ENCODE measurements around the gene KCNH3. TPM values are rescaled to one million over a fixed set of nuclear protein-coding genes. Genes with fewer than 3 reads are reported as not detected.

Gene KCNH3
- total and polyA plus RNA-seq, 10 of the 15 experiments (the other 5 are each of a cell fraction or from before 2014, with no cell fraction given) = 0.03 to 0.45 (median 0.08) TPM; not detected in 5

DNA sequence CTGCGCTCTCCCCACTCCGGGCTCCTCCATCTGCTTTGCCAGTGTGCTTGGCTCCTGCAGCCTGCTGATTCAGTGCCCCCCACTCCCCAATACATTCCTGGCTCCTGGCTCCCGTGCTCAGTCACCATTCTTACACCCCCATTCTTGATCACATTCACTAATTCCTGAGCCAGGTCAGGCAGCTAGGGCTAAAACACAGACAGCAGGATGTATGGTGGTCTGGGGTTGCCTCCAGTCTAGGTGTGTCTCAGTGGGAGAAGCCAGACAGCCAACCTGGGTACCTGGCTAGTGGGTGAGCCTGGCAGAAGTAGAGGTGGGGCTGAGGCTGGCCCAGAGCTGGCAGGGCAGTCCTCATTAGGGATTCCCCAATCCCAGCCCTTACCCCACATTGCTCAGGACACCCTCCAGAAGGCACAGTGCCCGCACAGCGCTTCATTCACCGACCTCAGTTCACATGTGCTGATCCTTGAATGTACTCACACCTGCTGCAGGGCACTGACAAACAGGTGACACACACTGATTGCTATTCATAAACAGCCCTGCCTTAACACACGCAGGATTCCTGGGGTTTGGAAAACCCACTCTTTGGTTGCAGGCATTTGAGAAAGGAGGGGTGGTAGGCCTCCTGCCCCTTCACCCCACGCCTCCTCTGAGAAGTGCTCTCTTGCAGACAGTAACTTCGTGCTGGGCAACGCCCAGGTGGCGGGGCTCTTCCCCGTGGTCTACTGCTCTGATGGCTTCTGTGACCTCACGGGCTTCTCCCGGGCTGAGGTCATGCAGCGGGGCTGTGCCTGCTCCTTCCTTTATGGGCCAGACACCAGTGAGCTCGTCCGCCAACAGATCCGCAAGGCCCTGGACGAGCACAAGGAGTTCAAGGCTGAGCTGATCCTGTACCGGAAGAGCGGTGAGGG, 1.7 kb downstream of the KCNH3 start:
- intact Hi-C loops (cut with micrococcal nuclease; ENCODE audit: unreplicated experiment) (no loop called here), in situ Hi-C loops (cut with MboI) (no loop called here)
- Histone ChIP-seq H3K9me3 (replicated peaks; ENCODE audit: control insufficient read depth, insufficient read depth, low read length) (no peaks in the 10 kb centered on the region), H4K20me1 (ENCODE audit: control insufficient read depth, insufficient read depth) (no peaks in the 10 kb centered on the region; the same call in 1 of the 2 replicates), H3K27ac (ENCODE audit: control insufficient read depth, insufficient read depth) (no peak overlapping the region), H3K4me1 (ENCODE audit: control insufficient read depth, insufficient read depth, low read length) (peaks cover 14% of the 10 kb centered on the region), H3K4me2 (ENCODE audit: control insufficient read depth, insufficient read depth) (no peak overlapping the region), H3K27me3 (replicated peaks in 1 of 2; ENCODE audit: control insufficient read depth in 2 of 2, insufficient read depth in 2 of 2, low read length in 1 of 2) (peaks cover 13 to 24% of the 10 kb centered on the region in 2 experiments), H2AFZ (ENCODE audit: control insufficient read depth, low read depth, low read length) (no peak overlapping the region), H3K4me3 (no peak overlapping the region), H3K9ac (ENCODE audit: control insufficient read depth, insufficient read depth, low read length) (no peak overlapping the region), H3K79me2 (ENCODE audit: control insufficient read depth, insufficient read depth, low read length) (no peaks in the 10 kb centered on the region), H3K36me3 (ENCODE audit: control insufficient read depth in 2 of 2, insufficient read depth in 2 of 2, low read length in 1 of 2) (no peaks in the 10 kb centered on the region)
- RAD21 ChIA-PET (ENCODE audit: unreplicated experiment) = no interaction called here
- FAIRE-seq (no peak), DNase-seq (ENCODE audit: low read depth, low spot score) (no peak), ATAC-seq (no peak)
- CTCF ChIA-PET = interaction anchor here (1.4 kb wide), 1 partner anchor 41 kb away, joined by 3 read pairs; no protein-coding TSS in a partner anchor
- TF ChIP-seq BCLAF1 (IDR thresholded peaks at IDR 0.05) (no peak), REST (IDR thresholded peaks at IDR 0.05; ENCODE audit: low read depth, low read length) (no peak)
- TF ChIP-seq, protein P1, sequence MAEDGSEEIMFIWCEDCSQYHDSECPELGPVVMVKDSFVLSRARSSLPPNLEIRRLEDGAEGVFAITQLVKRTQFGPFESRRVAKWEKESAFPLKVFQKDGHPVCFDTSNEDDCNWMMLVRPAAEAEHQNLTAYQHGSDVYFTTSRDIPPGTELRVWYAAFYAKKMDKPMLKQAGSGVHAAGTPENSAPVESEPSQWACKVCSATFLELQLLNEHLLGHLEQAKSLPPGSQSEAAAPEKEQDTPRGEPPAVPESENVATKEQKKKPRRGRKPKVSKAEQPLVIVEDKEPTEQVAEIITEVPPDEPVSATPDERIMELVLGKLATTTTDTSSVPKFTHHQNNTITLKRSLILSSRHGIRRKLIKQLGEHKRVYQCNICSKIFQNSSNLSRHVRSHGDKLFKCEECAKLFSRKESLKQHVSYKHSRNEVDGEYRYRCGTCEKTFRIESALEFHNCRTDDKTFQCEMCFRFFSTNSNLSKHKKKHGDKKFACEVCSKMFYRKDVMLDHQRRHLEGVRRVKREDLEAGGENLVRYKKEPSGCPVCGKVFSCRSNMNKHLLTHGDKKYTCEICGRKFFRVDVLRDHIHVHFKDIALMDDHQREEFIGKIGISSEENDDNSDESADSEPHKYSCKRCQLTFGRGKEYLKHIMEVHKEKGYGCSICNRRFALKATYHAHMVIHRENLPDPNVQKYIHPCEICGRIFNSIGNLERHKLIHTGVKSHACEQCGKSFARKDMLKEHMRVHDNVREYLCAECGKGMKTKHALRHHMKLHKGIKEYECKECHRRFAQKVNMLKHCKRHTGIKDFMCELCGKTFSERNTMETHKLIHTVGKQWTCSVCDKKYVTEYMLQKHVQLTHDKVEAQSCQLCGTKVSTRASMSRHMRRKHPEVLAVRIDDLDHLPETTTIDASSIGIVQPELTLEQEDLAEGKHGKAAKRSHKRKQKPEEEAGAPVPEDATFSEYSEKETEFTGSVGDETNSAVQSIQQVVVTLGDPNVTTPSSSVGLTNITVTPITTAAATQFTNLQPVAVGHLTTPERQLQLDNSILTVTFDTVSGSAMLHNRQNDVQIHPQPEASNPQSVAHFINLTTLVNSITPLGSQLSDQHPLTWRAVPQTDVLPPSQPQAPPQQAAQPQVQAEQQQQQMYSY (CRISPR knock-in tag; IDR thresholded peaks at IDR 0.05) = no peak
- TF ChIP-seq, protein P2, sequence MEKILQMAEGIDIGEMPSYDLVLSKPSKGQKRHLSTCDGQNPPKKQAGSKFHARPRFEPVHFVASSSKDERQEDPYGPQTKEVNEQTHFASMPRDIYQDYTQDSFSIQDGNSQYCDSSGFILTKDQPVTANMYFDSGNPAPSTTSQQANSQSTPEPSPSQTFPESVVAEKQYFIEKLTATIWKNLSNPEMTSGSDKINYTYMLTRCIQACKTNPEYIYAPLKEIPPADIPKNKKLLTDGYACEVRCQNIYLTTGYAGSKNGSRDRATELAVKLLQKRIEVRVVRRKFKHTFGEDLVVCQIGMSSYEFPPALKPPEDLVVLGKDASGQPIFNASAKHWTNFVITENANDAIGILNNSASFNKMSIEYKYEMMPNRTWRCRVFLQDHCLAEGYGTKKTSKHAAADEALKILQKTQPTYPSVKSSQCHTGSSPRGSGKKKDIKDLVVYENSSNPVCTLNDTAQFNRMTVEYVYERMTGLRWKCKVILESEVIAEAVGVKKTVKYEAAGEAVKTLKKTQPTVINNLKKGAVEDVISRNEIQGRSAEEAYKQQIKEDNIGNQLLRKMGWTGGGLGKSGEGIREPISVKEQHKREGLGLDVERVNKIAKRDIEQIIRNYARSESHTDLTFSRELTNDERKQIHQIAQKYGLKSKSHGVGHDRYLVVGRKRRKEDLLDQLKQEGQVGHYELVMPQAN (conservative IDR thresholded peaks at IDR 0.05) = no peak
- SMC1A ChIA-PET (ENCODE audit: uncharacterized antibody, unreplicated experiment) = no interaction called here
- WGBS (ENCODE audit: insufficient coverage, insufficient replicate concordance, low lambda C conversion rate, missing lambda C conversion rate) = 61% methylated on average over 21 of the region's 21 CpGs
- no TSS peak for BruUV-seq (replicated peaks)
- POLR2A ChIA-PET = no interaction called here
